Measurements from ENCODE around the gene OBSCN.

The OBSCN gene

DNA sequence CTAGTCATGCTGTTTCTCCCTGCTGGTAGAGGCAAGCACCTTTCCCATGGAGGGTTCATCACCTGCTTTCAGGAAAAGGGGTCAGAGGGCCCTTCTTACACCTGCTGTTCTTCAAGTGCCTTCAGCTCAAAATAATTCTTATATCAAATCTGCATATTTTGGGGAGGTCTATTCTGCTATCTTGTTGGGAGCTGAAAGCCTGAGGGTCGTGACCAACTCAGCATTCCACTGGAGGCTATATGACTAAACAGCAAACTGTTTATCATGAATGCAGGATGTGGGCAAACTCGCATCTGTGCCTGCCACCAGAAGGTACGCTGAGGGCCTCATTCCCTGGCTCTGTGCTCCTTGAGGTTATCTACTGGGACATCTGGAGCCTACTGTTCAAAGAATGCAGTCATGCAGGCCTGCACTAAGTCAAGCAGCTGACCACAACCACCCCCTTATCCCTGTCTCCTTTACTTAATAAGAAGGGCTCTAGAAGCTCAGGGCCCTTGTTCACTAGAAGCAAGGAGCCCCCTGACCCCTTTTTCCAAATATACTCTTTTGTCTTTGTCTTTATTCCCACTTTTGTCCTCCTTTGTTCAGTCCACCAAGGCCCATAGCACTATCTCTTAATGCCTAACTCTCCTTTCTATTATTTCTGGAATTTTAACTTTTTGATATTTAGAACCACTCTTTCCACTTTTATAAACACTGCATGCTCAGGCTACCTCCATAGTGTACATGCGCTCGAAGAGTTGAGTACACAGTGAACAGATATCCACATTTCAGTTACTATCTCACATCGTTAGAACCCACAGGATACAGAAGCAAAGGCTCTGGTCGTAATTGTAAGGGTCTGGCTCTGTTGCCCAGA lies 213.4 kb downstream of the OBSCN start:
- DNase-seq (ENCODE audit: low read depth, low spot score): no peak
- TF ChIP-seq, protein P1, sequence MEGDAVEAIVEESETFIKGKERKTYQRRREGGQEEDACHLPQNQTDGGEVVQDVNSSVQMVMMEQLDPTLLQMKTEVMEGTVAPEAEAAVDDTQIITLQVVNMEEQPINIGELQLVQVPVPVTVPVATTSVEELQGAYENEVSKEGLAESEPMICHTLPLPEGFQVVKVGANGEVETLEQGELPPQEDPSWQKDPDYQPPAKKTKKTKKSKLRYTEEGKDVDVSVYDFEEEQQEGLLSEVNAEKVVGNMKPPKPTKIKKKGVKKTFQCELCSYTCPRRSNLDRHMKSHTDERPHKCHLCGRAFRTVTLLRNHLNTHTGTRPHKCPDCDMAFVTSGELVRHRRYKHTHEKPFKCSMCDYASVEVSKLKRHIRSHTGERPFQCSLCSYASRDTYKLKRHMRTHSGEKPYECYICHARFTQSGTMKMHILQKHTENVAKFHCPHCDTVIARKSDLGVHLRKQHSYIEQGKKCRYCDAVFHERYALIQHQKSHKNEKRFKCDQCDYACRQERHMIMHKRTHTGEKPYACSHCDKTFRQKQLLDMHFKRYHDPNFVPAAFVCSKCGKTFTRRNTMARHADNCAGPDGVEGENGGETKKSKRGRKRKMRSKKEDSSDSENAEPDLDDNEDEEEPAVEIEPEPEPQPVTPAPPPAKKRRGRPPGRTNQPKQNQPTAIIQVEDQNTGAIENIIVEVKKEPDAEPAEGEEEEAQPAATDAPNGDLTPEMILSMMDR (IDR thresholded peaks at IDR 0.05; ENCODE audit: low read depth, low read length): no peak
- in situ Hi-C loops (cut with HindIII; ENCODE audit: low sequenced_read_pairs): no loop called here
- H3K4me3 ChIP-seq (ENCODE audit: low read depth, low read length): no peak overlapping the region

DNA sequence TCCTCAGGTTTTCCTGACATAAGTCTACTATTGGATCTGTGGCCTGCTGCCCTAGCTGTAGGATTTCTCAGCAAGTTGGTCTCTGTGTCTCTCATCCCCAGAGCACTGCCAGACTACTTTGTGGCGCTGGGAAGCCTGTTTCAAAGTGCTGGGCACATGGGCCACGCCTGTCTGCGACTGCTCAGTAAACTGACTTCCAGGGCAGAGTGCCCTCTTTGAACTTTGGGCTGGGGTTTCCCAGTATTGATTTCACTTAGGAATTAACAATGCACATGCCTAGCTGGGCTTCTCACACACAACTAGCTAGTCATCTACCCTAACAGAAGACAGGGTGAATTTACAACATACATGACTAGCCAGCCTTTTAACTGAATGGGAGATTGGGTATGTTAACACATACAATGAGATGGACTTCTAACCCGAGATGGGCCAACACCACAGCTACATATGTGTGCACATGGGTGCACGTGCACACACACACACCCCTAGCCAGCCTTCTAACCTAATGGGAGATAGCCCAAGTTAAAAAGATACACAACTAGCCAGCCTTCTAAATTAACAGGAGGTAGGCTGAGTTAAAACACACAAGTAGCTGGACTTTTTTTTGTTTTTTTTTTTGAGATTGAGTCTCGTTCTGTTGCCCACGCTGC lies 215.7 kb downstream of the OBSCN start:
- in situ Hi-C loops (cut with HindIII; ENCODE audit: low sequenced_read_pairs): no loop called here
- H3K4me3 ChIP-seq (ENCODE audit: low read depth, low read length): no peak overlapping the region
- DNase-seq (ENCODE audit: low read depth, low spot score): no peak
- TF ChIP-seq, protein P1 (IDR thresholded peaks at IDR 0.05; ENCODE audit: low read depth, low read length): no peak

DNA sequence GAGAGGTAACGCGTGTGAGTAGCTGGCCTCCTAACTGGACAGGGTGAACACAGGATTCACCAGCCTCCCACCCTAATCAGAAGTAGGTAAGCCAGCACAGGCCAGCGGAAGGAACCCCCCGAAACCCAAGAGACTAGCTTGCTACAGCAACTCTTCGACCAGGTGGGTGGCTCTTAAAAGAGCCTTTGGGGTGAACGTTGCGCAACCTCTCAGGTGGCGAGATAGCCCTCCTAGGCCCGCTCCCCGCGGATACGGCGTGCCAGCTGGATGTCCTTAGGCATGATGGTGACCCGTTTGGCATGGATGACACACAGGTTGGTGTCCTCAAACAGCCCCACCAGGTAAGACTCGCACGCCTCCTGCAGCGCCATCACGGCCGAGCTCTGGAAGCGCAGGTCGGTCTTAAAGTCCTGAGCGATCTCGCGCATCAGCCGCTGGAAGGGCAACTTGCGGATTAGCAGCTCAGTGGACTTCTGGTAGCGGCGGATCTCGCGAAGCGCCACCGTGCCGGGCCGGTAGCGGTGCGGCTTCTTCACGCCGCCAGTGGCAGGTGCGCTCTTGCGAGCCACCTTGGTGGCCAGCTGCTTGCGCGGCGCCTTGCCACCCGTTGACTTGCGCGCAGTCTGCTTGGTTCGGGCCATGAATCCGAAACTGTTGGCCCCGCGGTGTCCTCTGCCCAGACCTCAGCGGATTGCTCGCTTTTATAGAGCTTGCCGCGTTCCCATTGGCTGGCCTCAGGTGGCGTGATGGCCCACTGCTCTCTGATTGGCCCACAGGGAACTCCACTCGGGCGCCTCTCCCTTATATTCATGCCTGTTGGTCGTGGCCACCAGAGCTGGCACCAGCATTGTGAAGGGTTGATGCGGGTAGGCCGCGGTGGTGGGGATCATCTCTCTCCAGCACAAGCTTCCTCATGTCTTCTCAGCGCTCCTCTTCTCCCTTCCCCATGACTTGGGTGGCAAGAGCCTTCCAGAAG lies 217.1 kb downstream of the OBSCN start:
- in situ Hi-C loops (cut with HindIII; ENCODE audit: low sequenced_read_pairs): no loop called here
- TF ChIP-seq, protein P1 (IDR thresholded peaks at IDR 0.05; ENCODE audit: low read depth, low read length): no peak

DNA sequence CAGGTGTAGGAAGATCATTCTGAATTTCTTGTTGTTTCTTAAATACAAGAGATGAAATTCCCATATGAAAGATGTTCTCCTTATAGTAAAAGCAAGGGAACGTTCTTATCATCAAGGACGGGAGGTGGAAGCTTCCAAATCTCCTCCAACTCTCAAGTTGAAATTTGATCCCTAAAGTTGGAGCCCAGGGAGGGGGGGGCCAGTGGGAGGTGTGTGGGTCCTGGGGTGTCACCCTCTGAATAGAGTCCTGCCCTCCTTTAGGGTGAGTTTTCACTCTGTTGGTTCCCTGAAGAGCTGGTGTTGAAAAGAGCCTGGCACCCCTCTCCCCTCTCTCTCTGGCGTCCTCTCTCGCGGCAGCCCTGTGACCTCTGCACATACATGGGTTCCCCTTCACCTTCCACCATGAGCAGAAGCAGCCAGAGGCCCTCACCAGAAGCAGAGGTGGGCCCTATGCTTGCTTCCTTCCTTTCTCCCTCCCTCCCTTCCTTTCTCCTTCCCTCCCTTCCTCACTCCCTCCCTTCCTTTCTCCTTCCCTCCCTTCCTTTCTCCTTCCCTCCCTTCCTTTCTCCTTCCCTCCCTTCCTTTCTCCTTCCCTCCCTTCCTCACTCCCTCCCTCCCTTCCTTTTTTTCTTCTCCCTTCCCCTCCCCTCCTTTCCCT lies 218.8 kb downstream of the OBSCN start:
- no peak overlapping the region for H3K4me3 ChIP-seq (ENCODE audit: low read depth, low read length)
- in situ Hi-C loops (cut with HindIII; ENCODE audit: low sequenced_read_pairs): no loop called here
- no peak for DNase-seq (ENCODE audit: low read depth, low spot score)
- TF ChIP-seq, protein P1 (IDR thresholded peaks at IDR 0.05; ENCODE audit: low read depth, low read length): no peak

More for the DNA sequence above, 217.1 kb downstream of the OBSCN start:
- DNase-seq (ENCODE audit: low read depth, low spot score): no peak
- H3K4me3 ChIP-seq (ENCODE audit: low read depth, low read length): no peak overlapping the region

DNA sequence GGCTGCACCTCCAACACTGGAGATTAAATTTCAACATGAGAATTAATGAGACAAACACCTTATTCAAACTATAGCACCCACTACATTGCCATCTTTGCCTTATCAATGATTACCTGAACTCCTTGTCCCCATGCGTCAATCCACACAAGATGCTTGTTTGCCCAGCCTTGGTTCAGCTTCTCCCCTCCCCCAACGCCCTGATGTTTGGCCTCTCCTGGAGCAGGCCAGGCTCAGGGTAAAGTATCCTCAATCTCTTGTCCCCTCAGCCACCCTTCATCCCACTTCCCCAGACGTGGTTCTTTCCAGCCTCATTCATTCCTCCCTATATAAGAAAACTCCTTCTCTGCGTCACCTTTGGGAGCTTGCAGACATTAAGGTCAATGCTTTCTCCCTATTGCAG lies 220.6 kb downstream of the OBSCN start:
- H3K4me3 ChIP-seq (ENCODE audit: low read depth, low read length): no peak overlapping the region
- no peak for DNase-seq (ENCODE audit: low read depth, low spot score)
- in situ Hi-C loops (cut with HindIII; ENCODE audit: low sequenced_read_pairs): no loop called here
- TF ChIP-seq, protein P1 (IDR thresholded peaks at IDR 0.05; ENCODE audit: low read depth, low read length): no peak
